GM19239 (cell line): Measurements from ENCODE around the gene NR2F6.
"Not testable (repeated sequence)": the region's sequence is repeated elsewhere in the genome, so short reads cannot be mapped to it uniquely, and the experiment has no call there.

Source experiments
- DNase-seq: peaks from one replicate; pipeline ENCODE4 v3.0.0; 2011; ENCODE audit warnings: low spot score; ENCODE audit not compliant: insufficient read length
- FAIRE-seq: peaks from 2 replicates; lab custom pipeline; 2011; peaks lifted over from hg19 to GRCh38; lab: Jason Lieb, UNC

Gene NR2F6

DNA sequence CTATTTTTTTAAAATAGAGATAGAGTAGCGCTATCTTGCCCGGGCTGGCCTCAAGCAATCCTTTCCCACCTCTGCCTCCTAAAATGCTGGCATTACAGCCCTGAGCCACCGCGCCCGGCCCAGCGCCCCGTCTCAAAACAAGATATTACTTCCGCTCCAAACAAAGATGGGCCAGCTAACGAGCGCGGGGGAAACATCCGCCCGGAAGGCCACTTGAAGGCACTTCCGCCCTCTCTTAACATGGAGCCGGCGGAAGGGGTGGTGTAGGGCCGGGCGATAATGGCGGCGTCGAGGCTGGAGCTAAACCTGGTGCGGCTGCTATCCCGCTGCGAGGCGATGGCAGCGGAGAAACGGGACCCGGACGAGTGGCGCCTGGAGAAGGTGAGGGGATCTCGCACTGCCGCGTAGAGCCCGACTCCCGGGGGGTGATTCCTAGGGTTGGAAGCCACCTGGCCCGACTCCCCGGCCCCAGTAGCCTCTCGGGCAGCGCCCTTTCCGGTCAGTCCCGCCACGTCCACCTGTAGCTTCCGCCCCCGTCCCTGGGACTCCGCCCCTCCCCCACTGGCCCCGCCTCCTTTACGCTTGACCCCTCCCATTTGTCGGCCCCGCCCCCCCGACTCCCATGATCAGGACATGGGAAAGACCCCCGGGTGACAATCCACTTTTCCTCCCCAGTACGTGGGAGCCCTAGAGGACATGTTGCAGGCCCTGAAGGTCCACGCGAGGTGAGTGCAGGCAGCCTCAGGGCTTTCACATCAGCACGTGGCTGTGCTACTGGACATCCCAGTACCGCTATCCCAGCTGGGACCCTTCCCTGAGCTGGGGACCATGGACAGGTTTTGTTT lies 30.4 kb downstream of the NR2F6 start, which contains the start of gene USE1:
USE1 (plus strand) TSS at position 231 of the 845 bp plus-strand sequence; CDS start at position 280, 49 bp downstream.
- FAIRE-seq = peak; percentile 97
- DNase-seq = peak; percentile 96

DNA sequence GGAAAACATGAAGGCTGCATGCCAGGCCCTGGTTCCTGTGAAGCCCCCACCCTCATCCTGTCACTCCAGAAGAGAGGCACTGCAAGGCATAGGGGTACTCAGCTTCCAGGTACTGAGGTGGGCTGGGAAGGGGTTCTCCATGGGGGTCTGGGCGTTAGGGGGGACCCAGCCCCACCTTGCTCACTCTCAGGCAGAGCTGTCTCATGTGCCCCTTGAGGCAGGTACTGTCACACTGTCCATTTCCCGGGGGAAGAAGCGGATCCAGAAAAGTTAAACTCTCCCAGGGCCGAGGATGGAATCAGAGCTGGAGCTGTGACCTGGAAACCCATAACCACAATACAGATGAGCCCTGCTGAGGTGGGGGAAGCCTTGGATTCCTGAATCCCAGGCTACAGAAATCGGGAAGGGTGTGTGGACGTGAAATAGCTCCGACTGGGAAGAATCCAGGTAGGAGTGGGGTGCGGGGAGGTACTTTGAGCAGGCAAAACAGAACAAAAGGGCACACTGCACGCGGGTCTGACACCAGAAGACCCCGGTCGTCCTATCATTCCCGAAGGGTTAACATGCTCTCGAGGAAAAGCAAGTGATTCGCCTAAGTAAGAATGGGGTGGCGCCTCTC lies 31.1 kb downstream of the NR2F6 start:
- FAIRE-seq = no peak

DNA sequence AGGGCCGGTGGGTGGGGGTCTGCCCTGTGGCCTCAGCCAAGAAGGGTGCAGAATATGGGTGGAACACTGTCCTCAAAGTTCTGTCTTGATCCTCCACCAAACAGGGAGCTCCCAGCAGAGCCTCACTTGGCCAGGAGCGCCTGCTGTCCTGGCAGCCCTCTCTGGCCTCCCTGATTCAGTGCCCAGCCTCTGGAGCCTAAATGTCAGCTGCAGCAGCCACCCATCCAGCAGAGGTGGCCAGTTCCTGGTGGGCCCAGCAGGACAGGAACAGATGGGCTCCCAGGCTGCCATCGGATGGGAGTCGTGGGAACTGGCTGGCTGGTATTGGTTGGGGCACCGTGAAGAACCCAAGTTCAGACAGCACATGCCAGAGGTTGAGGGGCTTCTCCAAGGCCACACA lies 32.4 kb downstream of the NR2F6 start:
- DNase-seq (no peak), FAIRE-seq (no peak)

More for the DNA sequence above, 31.1 kb downstream of the NR2F6 start:
- no peak for DNase-seq

DNA sequence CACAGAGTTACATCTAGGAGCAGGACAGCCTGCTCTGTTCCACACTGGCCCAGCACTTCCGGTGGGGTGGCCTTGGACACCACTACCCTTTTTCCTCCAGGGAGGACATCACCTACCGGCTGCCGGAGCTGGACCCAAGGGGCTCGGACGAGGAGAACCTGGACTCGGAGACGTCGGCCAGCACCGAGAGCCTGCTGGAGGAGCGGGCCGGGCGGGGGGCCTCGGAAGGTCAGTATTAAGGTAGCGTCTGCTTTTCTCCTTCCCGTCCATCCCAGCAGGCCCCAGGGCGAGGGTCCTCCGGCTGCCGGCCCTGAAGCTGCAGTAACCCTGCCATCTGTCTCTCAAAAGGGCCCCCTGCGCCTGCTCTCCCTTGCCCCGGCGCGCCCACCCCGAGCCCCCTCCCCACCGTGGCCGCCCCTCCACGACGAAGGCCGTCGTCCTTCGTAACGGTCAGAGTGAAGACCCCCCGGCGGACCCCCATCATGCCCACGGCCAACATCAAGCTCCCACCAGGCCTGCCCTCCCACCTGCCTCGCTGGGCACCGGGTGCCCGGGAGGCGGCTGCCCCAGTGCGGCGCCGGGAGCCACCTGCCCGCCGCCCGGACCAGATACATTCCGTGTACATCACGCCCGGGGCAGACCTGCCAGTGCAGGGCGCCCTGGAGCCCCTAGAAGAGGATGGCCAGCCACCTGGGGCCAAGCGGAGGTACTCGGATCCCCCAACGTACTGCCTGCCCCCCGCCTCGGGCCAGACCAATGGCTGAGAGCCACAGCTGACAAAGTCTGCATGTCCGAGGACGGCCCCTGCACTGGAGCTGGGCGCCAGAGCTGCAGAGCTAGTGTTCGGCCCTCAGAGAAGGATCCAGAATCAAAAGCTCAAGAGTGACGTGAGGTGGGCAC lies 33.9 kb downstream of the NR2F6 start:
- no peak for DNase-seq
- no peak for FAIRE-seq

DNA sequence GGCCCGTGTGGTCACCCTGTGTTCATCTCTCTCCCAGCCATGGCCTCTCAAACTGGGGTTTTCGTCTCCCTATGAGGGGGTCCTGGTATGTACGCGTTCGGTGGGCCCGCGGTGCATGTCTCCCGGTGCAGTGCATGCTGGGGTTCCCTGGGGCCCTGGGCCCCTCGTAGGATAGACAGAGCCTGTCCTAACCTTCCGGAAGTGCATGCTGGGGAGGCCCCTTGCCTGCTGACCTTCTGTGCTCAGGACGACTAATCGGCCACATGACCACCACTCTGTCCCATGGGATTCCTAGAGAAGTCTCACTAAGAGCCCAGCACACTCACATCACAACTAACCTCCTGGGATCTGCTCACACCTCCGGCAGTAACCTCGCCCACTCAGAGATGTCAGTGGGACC lies 35.4 kb downstream of the NR2F6 start:
- DNase-seq (no peak), FAIRE-seq (no peak)

DNA sequence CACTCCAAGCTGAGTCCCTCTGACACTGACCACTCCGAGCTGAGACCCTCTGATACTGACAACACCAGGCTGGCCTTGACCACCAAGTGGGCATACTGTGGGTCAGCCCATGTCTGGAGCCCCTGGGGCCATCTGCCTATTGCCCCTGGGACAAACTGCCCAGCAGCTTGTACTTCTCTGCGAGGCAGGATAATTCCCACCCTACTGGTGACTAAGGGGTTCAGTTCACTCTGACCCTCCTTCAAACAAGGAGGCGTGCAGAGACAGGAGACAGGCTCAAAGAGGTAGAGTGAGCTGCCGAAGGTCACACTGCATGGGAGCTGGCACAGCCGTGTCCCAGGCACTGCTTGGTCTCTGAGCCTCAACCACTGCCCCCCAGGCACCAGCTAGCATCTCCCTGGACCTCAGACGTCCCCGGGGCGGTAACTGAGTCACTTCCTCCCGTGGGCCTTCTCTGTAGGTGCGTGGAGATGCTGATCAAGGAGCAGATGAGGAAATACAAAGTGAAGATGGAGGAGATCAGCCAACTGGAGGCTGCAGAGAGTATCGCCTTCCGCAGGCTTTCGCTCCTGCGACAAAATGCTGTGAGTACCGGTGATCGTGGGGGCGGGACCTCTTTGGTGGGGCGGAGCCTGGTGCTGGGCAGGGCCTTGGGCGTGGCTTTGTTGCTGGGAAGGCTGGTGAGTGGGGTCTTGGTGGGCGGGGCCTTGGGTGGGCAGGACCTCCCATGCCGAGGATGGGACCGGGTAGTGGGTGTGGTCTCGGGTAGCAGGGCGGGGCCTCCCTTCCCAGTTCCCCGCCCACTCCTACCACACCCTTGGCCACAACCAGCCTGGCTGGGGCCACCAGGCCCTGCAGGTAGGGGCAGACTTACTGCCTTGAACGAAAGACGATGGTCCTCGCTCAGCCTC lies 36.3 kb downstream of the NR2F6 start:
- peak; percentile 61 for DNase-seq
- peak; percentile 75 for FAIRE-seq

DNA sequence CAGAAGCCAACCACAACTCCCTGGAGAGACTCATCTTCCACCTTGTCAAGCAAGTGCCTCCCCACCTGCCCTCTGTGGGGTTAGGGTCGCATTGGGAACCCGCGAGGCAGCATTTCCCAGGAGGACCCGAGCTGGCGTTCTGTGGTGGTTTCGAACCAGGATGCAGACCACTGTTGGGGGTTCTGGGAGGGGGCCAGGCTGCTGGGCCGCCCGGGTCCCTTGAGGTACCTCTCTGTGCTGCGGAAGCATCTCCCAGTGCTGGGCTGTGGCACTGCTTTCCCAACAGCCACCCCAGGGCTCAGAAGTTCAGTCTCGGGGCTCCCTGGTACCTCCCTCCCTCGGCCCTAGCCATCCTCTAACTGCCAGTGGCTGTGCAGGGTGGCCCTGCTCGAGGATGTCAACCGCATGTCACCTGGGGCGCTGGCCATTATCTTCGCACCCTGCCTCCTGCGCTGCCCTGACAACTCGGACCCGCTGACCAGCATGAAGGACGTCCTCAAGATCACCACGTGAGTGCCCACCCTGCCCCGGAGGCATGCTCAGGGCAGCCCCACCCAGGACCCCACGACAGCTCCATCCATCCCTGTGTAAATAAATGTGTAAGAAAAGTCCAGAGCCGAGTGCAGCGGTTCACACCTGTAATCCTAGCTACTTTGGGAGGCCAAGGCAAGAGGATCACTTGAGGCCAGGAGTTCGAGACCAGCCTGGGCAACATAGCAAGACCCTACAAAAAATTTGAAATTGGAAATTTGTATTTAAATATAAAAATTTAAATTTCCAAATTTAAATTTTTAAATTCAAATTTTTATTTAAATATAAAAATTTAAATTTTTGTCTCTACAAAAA lies 38.8 kb downstream of the NR2F6 start:
- no peak for FAIRE-seq
- DNase-seq = no peak

DNA sequence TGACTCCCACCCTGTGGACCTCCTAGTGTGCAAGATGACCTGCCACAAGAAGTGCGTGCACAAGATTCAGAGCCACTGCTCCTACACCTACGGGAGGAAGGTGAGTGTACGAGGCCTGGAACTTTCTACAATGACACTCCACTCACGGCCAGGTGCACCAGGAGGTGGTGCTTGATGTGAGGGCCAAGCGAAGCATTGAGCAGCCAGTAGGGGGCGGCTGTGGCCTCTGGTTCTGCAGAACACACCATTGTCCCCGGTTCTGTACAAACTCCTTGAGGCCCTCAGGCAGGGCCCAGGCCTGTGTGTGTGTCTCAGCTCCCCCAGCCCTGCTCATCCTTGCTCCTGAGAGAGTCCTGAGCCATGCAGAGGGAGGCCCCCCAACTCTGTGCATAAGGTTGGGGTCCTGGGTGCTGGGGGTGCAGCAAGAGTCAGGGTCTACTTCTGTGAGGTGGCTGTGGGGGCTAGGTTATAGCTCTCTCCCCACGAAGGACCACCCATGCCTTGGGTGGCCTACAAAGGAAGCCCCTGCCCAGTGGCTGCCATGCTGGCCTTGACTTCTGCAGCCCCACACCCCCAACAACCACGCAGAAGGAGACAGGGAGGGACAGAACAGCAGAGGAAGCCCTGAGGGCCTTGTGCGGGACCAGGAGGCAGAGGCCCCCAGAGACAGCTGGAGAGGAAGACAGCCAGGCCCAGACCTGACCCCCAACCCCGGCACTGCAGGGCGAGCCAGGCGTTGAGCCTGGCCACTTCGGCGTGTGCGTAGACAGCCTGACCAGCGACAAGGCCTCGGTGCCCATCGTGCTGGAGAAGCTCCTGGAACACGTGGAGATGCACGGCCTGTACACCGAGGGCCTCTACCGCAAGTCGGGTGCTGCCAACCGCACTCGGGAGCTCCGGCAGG lies 40.2 kb downstream of the NR2F6 start:
- peak; percentile 58 for DNase-seq
- no peak for FAIRE-seq

DNA sequence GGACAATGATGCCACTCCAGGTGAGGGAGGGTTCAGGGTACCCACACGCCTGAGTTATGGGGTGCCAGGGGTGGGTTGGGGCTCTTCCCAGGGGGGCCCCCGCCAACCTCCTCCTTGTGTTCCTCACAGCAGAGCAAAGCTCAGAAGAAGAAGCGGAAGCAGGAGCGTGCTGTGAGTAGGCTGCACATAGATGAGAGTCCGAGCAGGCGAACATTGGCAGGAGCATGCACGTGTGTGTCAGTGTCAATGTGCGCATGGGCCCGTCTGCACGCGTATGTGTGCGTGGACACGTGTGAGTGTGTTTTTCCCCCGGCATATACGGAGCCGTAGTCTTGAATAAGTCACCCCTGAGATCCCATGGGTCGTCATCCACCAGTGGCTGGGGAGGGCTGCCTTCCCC lies 43.0 kb downstream of the NR2F6 start:
- no peak for FAIRE-seq

DNA sequence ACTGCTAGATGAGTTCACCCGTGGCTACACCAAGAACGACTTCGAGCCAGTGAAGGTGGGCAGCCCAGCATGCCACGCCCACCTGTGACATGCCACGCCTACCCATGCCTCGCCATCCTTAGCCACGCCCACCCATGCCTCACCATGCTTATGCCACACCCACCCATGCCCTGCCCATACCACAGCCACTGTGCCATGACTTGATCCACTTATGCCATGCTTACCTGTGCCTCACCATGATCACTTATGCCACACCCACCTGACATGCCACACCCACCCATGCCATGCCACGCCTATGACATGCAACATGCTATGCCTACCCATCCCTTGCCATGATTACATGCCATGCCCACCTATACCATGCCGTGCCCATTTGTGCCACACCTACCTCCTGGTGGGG lies 43.5 kb downstream of the NR2F6 start:
- no peak for FAIRE-seq
- DNase-seq = no peak

More for the DNA sequence above, 43.0 kb downstream of the NR2F6 start:
- DNase-seq = no peak

DNA sequence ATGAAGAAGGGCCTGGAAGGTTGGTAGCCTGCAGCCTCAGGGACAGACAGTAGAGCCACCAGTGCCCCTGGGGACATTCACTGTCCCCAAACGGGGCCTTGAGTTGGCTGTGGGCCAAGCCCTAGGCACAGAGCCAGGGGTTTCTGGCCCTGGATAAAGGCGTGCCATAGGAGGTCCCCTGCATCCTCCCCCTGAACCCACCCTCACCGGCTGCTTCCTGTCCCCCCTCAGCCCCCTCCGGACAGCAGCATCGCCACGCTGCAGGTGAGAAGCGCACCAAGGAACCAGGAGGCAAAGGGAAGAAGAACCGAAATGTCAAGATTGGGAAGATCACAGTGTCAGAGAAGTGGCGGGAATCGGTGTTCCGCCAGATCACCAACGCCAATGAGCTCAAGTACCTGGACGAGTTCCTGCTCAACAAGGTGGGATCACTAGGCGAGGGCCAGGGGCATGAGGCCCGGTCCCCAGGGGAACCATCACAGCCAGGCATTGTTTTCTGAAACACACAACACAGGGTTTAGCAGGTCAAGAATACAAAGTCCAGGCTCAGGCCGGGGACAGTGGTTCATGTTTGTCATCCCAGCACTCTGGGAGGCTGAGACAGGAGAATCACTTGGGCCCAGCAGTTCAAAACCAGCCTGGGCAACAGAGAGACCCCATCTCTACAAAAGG lies 45.2 kb downstream of the NR2F6 start:
- DNase-seq (no peak), FAIRE-seq (no peak)

DNA sequence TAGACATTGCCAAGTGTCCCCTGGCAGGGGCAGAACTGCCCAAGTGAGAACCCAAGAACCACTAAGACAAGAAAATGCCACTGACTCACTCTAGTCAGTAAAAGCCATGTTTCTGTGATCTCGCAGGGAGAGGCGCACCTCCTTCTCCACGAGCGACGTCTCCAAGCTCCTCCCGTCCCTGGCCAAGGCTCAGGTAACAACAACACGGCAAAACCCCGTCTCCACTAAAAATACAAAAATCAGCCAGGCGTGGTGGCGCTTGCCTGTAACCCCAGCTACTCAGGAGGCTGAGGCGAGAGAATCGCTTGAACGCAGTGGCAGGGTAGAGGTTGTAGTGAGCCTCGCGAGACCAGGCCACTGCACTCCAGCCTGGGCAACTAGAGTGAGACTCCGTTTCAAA lies 48.1 kb downstream of the NR2F6 start:
- FAIRE-seq (no peak), DNase-seq (no peak)

DNA sequence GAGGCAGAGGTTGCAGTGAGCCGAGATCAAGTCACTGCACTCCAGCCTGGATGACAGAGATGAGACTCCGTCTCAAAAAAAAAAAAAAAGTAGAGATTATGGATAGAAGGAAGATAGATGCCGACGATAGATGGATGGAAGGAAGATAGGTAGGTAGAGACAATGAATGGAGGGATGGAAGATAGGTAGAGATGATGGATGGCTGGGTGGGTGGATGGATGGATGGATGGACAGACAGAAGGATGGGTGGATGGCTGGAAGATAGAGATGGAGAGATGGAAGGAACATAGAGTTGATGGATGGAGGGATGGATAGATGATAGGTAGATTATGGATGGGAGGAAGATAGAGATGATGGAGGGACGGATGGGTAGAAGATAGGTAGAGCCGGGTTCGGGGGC lies 49.1 kb downstream of the NR2F6 start:
- no peak for FAIRE-seq
- DNase-seq = no peak

DNA sequence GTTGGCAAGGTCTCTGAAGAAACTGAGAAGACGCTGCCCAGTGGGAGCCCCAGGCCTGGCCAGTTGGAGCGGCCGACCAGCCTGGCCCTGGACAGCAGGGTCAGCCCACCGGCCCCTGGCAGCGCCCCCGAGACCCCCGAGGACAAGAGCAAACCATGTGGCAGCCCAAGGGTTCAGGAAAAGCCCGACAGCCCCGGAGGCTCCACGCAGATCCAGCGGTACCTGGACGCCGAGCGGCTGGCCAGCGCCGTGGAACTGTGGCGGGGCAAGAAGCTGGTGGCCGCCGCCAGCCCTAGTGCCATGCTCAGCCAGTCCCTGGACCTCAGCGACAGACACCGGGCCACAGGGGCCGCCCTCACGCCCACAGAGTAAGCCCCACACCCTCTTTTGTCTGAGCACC lies 50.6 kb downstream of the NR2F6 start:
- no peak for FAIRE-seq
- DNase-seq = no peak

DNA sequence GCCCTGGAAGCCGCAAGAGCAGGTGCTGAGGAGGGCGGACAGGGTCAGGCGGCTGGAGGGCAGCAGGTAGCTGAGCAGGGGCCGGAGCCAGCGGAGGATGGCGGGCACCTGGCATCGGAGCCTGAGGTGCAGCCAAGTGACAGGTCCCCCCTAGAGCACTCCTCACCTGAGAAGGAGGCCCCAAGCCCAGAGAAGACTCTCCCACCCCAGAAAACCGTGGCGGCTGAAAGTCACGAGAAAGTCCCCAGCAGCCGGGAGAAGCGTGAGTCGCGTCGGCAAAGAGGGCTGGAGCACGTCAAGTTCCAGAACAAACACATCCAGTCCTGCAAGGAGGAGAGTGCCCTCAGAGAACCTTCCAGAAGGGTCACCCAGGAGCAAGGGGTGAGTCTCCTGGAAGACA lies 51.1 kb downstream of the NR2F6 start:
- DNase-seq = no peak
- FAIRE-seq = no peak

DNA sequence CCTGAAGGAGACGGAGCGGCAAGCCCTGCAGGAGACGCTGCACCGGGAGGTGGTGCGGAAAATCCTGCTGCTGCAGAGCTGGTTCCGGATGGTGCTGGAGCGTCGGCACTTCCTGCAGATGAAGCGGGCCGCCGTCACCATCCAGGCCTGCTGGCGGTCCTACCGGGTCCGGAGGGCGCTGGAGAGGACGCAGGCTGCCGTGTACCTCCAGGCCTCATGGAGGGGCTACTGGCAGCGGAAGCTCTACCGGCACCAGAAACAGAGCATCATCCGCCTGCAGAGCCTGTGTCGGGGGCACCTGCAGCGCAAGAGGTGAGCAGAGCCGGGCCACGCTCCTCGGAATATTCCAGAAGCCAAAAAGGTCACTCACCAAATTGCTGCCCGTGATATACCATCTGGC lies 53.0 kb downstream of the NR2F6 start:
- no peak for FAIRE-seq
- no peak for DNase-seq

DNA sequence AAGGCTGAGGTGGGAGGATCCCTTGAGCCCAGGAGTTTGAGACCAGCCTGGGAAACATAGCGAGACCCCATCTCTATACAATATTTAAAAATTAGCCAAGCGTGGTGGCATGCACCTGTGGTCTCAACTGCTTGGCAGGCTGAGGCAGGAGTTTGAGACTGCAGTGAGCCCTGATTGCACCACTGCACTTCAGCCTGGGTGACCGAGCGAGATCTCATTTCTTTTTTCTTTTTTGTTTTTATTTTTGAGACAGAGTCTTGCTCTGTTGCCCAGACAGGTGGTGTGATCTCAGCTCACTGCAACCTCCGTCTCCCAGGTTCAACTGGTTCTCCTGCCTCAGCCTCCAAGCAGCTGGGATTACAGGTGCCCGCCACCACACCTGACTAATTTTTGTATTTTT lies 54.0 kb downstream of the NR2F6 start:
- not testable (repeated sequence) for DNase-seq, FAIRE-seq
